NCI-H82 (cell line): ENCODE data around the gene OR6C74.

ENCODE experiments used
- DNase-seq: peaks from one replicate; lab custom pipeline; 2025; lab: John Stamatoyannopoulos, UW

Gene OR6C74

GRCh38 chr12:55244309-55244708 is at the start of gene OR6C74:
Gene OR6C74 (plus strand): TSS chr12:55244609. CDS start chr12:55247288, 2,679 bp downstream.
- DNase-seq, result no peak

GRCh38 chr12:55220725-55221124 is 23.7 kb upstream of the OR6C74 start, which contains the start of gene OR10A7:
Gene OR10A7 (plus strand): TSS chr12:55221025. CDS start chr12:55221025, 0 bp downstream.
- DNase-seq, result no peak

GRCh38 chr12:55226523-55226922 is 17.9 kb upstream of the OR6C74 start:
- DNase-seq, result no peak

GRCh38 chr12:55227643-55228042 is 16.8 kb upstream of the OR6C74 start:
- no peak for DNase-seq

GRCh38 chr12:55246159-55246558 is 1.8 kb downstream of the OR6C74 start:
- no peak for DNase-seq

- no peak for DNase-seq
Observed at GRCh38 chr12:55250944-55251343, 6.5 kb downstream of the OR6C74 start.

GRCh38 chr12:55253281-55253680 is 8.9 kb downstream of the OR6C74 start:
- no peak for DNase-seq

GRCh38 chr12:55256831-55257230 is 12.4 kb downstream of the OR6C74 start:
- DNase-seq, result no peak

GRCh38 chr12:55258303-55258702 is 13.9 kb downstream of the OR6C74 start:
- no peak for DNase-seq

- DNase-seq, result no peak
Observed at GRCh38 chr12:55280991-55281390, 36.6 kb downstream of the OR6C74 start.

- no peak for DNase-seq
Observed at GRCh38 chr12:55289999-55290398, 45.6 kb downstream of the OR6C74 start.
